Right hindlimb (tissue), 1 donor: Measurements from ENCODE around the gene ITPRIP.

Experiments
- DNase-seq: peaks from one replicate; pipeline ENCODE4 v3.0.0-alpha.2; 2018

The ITPRIP gene

DNA sequence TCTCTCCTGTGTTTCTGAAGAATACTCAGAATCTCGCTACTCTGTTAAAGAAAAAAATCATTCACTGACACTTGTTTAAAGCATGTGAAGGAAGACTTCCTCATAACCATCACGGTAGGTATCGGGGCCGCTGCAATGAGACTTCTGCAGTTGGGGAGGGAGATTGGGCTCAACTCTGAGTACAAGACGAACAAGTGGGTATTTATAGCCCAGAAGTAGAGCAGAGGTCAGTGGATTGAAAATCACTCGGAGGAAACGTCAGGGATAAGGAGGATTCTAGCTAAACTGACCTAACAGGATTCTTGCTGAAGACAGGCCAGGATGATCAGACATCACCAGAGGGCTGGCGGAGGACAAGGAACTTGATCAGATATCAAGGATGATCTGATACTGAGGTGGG lies 33.3 kb downstream of the ITPRIP start:
- DNase-seq, result no peak

GRCh38 chr10:104304356-104304745 lies 33.9 kb downstream of the ITPRIP start:
- DNase-seq, result no peak

GRCh38 chr10:104303594-104304355 lies 34.5 kb downstream of the ITPRIP start:
- DNase-seq, result no peak

- no peak for DNase-seq
Measured at GRCh38 chr10:104301907-104302690, 36.2 kb downstream of the ITPRIP start.

DNA sequence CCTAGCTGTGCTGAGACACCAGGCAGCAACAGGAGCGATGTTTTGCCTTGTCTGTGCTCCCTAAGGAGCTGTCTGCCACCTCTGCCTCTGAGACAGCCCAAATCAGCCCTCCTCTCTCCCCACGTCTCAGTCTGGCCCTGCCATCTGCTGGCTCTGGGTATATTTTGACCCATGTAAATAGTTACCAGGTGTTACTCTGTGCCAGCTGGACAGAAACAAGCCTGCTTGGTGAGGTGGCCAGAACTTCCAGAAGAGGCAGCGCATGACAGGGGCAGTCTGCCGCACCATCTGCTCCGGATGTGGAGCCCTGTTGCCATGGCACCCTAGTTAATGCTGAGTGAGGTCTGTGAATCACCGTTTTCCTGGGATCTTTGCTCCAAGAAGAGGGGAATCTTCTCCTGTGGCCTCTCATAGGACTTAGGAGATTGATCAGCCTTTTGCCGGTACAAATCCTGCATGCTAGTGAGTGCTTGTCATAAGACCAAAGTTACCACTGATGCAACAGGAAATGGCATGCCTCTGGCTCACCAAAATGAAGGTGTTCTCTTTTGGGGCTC lies 37.5 kb downstream of the ITPRIP start:
- peak; percentile 82 for DNase-seq

- peak; percentile 76 for DNase-seq
Measured at GRCh38 chr10:104300002-104300735, 38.1 kb downstream of the ITPRIP start.

- DNase-seq, result no peak
Measured at GRCh38 chr10:104299031-104299904, 39.0 kb downstream of the ITPRIP start.

DNA sequence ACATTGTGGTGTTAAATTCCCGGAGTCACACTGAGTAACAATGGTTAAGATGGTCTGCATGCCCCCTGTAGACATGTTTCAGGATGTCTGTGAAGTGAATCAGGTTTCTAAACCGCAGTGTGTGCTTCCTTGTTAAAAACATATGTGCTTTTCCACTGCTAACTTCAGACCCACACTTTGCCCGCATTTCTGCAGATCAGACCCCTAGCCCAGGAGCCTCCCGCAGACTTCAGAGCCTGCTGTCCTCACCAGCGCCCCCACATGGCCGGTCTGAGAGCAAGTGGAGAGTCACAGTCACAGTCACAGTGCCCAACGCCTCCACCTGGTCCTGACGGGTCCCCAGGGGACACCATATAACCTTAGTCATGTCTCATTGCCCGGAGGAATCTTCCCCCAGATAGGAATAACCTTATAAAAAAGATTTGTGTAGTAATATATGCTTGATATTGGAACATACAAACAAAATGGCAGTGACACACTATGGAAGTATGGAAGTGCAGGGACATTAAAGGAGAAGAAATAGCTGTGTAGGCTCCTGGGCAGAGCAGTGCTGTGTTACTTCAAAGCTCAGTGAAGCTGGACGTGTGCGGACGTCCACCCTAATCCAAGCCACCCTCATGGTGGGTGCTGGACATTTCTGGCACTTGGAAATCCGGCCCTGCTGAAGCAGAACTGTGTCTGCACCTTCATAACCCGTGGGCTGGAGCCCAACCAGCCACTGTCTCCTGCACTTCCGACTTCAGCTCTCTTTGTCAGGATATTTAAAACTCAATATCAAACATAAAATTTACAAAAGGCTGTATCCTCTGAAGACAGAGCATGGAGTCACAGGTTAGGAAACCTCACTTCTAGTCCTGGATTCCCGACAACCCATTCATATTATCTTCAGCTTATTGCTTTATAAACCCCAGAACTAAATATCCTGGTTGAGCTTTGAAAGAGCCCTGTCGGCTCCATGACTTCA lies 40.3 kb downstream of the ITPRIP start:
- no peak for DNase-seq

DNA sequence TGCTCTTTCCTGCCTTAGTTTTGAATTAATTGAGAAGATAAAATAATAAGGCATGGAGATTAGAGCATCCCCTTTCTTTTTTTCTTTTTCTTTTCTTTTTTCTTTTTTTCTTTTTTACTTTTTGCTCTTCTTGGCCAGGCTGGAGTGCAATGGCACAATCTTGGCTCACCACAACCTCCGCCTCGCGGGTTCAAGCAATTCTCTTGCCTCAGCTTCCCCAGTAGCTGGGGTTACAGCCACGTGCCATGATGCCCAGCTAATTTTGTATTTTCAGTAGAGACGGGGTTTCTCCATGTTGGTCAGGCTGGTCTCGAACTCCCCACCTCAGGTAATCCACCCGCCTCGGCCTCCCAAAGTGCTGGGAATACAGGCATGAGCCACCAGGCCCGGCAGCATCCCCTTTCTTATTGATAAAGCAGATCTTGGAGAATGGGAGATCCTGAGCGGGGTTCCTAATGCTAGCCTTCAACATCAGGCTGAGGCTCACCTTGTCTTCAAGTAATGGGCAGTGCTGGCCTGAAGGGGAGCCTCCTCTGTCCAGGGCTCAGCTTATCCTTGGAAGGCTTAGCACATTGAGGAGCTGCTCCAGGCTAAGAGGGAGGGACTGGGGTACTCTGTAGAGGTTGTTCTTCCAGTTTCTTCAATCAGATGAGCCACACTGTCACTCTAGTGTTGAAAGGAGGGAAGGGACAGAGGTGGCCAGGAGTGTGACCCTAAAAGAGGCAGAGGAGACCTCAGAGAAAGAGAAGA lies 41.4 kb downstream of the ITPRIP start:
- no peak for DNase-seq

GRCh38 chr10:104293781-104294321 lies 44.4 kb downstream of the ITPRIP start:
- DNase-seq, result no peak

DNA sequence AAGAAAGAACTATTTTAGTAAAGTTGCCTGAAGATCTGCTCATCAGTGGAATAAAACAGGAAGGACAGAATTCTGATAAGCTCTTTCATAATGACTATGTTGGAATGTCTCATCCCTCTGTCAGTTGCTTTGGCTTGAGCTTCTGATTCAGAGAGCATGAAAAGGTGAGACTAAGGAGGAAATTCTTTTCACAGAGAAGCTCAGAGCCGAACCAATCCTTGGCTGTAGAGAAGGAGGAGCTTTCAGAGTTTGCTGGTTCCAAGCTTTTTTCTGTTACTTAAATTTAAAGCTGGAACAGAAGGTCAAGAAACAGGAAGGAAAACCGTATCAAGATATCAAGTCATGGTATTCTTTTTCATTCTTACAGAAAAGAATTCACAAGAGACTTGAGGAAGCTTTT lies 45.3 kb downstream of the ITPRIP start:
- DNase-seq, result no peak

DNA sequence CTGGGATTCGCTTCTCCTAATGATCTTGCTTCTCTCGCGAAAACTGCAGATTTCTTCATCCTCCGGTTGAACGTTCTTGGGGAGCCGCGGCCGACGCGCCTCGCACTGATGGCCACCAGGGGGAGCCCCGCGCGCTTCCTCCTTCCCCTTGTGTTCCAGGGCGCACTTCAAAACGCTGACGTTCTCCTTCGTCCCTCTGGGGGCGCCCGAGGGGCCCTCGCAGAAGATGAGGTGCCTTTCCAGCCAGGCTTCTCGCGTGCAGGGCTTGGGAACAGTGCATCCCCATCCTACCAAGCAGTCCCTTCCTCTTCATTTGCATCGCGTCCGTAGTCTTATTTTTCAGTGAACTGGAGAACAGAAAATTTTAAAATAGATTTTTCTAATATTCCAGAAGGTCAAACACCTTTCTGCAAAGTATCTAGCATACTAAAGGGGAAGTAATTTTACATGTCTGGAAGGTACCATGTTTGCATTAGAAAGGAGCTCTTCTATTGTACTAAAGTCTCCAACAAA lies 46.8 kb downstream of the ITPRIP start:
- peak; percentile 91 for DNase-seq

DNA sequence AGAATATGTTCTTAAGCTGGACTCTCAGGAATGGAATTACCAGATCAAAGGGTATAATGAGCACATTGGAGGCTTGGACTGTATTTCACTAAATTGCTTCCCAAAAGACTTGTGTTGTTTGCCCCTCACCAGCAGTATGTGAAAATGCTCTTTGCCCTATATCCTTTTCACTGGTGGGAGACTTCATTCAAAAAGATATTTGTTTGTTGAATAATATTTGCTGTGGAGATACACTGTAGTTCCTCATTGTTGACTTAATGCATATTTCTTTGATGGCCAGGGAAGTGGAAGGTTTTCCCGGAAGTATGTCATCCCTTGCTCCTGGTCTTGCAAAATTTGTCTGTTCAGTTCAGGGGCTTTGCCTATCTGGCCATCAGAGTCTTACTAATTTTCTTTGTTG lies 49.9 kb downstream of the ITPRIP start:
- no peak for DNase-seq

DNA sequence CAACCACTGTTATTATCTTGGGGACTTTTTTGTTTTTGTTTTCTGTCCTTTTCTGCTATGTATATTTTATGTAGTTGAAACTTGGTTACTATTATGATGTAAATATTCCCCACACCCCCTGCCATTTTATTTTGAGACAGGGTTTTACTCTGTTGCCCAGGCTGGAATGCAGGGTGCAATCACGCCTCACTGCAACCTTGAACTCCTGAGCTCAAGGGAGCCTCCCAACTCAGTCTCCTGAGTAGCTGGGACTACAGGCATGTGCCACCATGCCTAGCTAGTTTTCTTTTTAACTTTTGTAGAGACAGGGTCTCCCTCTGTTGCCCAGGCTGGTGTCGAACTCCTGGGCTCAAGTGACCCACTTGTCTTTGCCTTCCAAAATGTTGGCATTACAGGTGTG lies 51.3 kb downstream of the ITPRIP start:
- no peak for DNase-seq

- DNase-seq, result no peak
Measured at GRCh38 chr10:104284846-104285245, 53.4 kb downstream of the ITPRIP start.

DNA sequence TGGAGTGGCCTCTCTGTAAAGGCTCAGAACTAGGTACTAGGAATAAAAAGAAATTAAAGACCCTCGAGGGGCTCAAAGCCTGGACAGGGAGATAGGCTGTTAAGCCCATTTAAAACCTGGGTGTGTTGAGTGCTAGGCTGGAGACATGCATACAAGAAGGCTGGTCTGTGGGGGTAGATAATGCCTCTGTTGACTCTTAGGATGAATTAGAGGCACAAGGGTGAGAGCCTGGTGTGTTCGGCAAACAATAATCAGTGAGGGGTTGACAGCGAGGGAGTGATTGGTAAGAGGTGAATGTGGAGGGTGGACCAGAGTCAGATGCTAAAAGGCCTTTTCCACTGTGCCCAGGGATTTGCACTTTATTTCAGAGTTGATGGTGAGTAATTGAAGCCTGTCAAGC lies 56.6 kb downstream of the ITPRIP start:
- no peak for DNase-seq

- DNase-seq, result no peak
Measured at GRCh38 chr10:104279550-104280259, 58.6 kb downstream of the ITPRIP start.

DNA sequence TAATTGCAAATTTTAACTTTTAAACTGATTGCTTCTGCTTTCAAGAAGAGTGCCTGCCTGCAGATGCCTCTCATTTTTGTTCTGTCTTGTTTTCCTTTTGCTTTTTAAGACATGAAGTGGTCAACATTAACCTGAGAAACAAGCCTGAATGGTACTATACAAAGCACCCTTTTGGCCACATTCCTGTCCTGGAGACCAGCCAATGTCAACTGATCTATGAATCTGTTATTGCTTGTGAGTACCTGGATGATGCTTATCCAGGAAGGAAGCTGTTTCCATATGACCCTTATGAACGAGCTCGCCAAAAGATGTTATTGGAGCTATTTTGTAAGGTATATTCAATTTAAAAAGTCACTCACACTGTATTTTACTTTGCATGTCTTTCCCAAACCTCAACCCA lies 60.5 kb downstream of the ITPRIP start:
- DNase-seq, result no peak

DNA sequence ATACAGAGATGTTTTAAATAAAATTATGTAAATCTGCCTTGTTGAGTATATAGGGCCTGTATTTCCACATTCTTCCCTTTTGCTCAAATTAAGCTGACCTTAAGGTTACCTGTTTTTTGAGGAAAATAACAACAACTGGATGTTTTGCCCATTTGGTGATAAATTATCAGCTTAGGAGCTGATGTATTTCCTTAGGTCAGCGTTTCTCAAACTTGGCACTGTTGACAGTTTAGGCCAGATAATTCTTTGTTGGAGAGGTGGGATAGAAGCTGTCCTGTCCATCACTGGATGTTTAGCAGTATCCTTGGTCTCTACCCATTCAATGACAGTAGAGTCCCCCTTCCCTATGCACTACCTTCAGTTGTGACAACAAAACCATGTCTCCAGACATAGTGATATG lies 62.1 kb downstream of the ITPRIP start:
- no peak for DNase-seq
